Measurements from ENCODE around the gene PPRC1.

- TF ChIP-seq POLR2A (IDR thresholded peaks at IDR 0.05; ENCODE audit: low read length) (no peak), GATA1 (IDR thresholded peaks at IDR 0.05; ENCODE audit: low read depth, low read length) (no peak)
Observed at GRCh38 chr10:102172288-102172687, 39.4 kb downstream of the PPRC1 start.
